ENCODE measurements around the gene ERICH2. TPM values are rescaled to one million over a fixed set of nuclear protein-coding genes. Genes with fewer than 3 reads are reported as not detected.

The ERICH2 gene
- total and polyA plus RNA-seq, 2 of the 13 experiments (the other 11 are each of a cell fraction or from before 2014, with no cell fraction given), result not detected

- POLR2A ChIA-PET, result no interaction called here
- no peak overlapping the region for H3K4me2 ChIP-seq (ENCODE audit: low read depth, low read length)
- no peak overlapping the region for H3K9ac ChIP-seq (ENCODE audit: insufficient read depth, low read depth, low read length)
- no peaks in the 10 kb centered on the region for H3K4me1 ChIP-seq (ENCODE audit: insufficient read depth, low read length)
- CTCF ChIA-PET (ENCODE audit: low intra/inter-chr PET ratio, low total read pairs), result no interaction called here
- H3K9me3 ChIP-seq (ENCODE audit: low read length), result no peaks in the 10 kb centered on the region
- no peaks in the 10 kb centered on the region for H4K20me1 ChIP-seq (ENCODE audit: insufficient read depth, low read length)
- H2AFZ ChIP-seq (ENCODE audit: low read length), result no peak overlapping the region
- H3K27ac ChIP-seq (ENCODE audit: extremely low read length, insufficient read depth, low read length), result no peak overlapping the region
- no peak for TF ChIP-seq FOXP1 (IDR thresholded peaks at IDR 0.05)
- no peak for TF ChIP-seq FOXP1 (CRISPR knock-in tag; IDR thresholded peaks at IDR 0.05)
- TF ChIP-seq ZFP82 (CRISPR knock-in tag; IDR thresholded peaks at IDR 0.05; ENCODE audit: borderline replicate concordance), result no peak
- no peak for TF ChIP-seq KDM5B (CRISPR knock-in tag; IDR thresholded peaks at IDR 0.05; ENCODE audit: borderline replicate concordance)
- TF ChIP-seq KLF15 (CRISPR knock-in tag; IDR thresholded peaks at IDR 0.05; ENCODE audit: borderline replicate concordance), result no peak
- TF ChIP-seq KDM2A (CRISPR knock-in tag; IDR thresholded peaks at IDR 0.05; ENCODE audit: borderline replicate concordance, low read depth), result no peak
- TF ChIP-seq, protein P1, sequence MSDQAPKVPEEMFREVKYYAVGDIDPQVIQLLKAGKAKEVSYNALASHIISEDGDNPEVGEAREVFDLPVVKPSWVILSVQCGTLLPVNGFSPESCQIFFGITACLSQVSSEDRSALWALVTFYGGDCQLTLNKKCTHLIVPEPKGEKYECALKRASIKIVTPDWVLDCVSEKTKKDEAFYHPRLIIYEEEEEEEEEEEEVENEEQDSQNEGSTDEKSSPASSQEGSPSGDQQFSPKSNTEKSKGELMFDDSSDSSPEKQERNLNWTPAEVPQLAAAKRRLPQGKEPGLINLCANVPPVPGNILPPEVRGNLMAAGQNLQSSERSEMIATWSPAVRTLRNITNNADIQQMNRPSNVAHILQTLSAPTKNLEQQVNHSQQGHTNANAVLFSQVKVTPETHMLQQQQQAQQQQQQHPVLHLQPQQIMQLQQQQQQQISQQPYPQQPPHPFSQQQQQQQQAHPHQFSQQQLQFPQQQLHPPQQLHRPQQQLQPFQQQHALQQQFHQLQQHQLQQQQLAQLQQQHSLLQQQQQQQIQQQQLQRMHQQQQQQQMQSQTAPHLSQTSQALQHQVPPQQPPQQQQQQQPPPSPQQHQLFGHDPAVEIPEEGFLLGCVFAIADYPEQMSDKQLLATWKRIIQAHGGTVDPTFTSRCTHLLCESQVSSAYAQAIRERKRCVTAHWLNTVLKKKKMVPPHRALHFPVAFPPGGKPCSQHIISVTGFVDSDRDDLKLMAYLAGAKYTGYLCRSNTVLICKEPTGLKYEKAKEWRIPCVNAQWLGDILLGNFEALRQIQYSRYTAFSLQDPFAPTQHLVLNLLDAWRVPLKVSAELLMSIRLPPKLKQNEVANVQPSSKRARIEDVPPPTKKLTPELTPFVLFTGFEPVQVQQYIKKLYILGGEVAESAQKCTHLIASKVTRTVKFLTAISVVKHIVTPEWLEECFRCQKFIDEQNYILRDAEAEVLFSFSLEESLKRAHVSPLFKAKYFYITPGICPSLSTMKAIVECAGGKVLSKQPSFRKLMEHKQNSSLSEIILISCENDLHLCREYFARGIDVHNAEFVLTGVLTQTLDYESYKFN (CRISPR knock-in tag; conservative IDR thresholded peaks at IDR 0.05), result no peak
- TF ChIP-seq YY1 (IDR thresholded peaks at IDR 0.05; ENCODE audit: insufficient read depth, insufficient replicate concordance, low read depth, low read length), result no peak
- no peak for TF ChIP-seq ZNF253 (CRISPR knock-in tag; IDR thresholded peaks at IDR 0.05; ENCODE audit: borderline replicate concordance)
- no peak for TF ChIP-seq PAF1 (CRISPR knock-in tag; IDR thresholded peaks at IDR 0.05)
- TF ChIP-seq TAF1 (CRISPR knock-in tag; IDR thresholded peaks at IDR 0.05), result no peak
- no peak for TF ChIP-seq KDM1A (CRISPR knock-in tag; IDR thresholded peaks at IDR 0.05)
- no peak for TF ChIP-seq AKAP8 (CRISPR knock-in tag; IDR thresholded peaks at IDR 0.05)
- TF ChIP-seq NFIC (IDR thresholded peaks at IDR 0.05; ENCODE audit: low read length), result no peak
- no peaks in the 10 kb centered on the region for H3K36me3 ChIP-seq (replicated peaks in 1 of 2; ENCODE audit: control insufficient read depth in 1 of 2, insufficient read depth in 2 of 2, low read length in 2 of 2)
- FAIRE-seq, result no peak
- no peaks in the 10 kb centered on the region for H3K27me3 ChIP-seq (ENCODE audit: control insufficient read depth in 1 of 2, insufficient read depth in 2 of 2, low read length in 2 of 2)
- 29% methylated on average over 4 of the region's 4 CpGs for WGBS (ENCODE audit: low lambda C conversion rate)
- intact Hi-C loops (cut with micrococcal nuclease; ENCODE audit: unreplicated experiment) (no loop called here), in situ Hi-C loops (cut with HindIII; ENCODE audit: extremely low pct_ligation_motif_present, low pct_unique_long_range_greater_than_20kb) (no loop called here)
- H3K79me2 ChIP-seq (ENCODE audit: insufficient read depth, low read length), result no peaks in the 10 kb centered on the region
- no peak for DNase-seq (ENCODE audit: low spot score)
- ATAC-seq, result no peak
- H3K4me3 ChIP-seq (replicated peaks in 1 of 3; ENCODE audit: insufficient read depth in 1 of 3, low read depth in 2 of 3, low read length in 3 of 3), result no peak overlapping the region
- no TSS peak for BruUV-seq (replicated peaks)
Observed at GRCh38 chr2:170831115-170831514, 60.9 kb downstream of the ERICH2 start.
